H1 (cell line): ENCODE data around the gene CLEC19A. TPM values are rescaled to one million over a fixed set of nuclear protein-coding genes. Genes with fewer than 3 reads are reported as not detected.

ENCODE experiments used
- CTCF ChIA-PET: fragments of 300-600 bp; sonication (Branson Sonifier 250); formaldehyde crosslinking; loops from one replicate; lab custom pipeline; 2021; ENCODE audit not compliant: partially characterized antibody; lab: Charles Lee
- POLR2A ChIA-PET: fragments of 300-600 bp; sonication (Branson Sonifier 250); formaldehyde crosslinking; loops from one replicate; lab custom pipeline; 2021; ENCODE audit warnings: inconsistent platforms; ENCODE audit not compliant: partially characterized antibody; lab: Charles Lee
- DNase-seq, 2 experiments: peaks; one replicate each; pipeline versions ENCODE4 v3.0.0 to v3.0.0-alpha.2; 2010 to 2022; ENCODE audit warnings: low spot score in 2 of 2, low read depth in 1 of 2, mixed read lengths in 1 of 2
- FAIRE-seq: peaks from 2 replicates; lab custom pipeline; 2011; peaks lifted over from hg19 to GRCh38; lab: Jason Lieb, UNC
- H2AFZ ChIP-seq: 2 replicates; pipeline ENCODE4 v1.8.1; 2012; ENCODE audit warnings: low read length, inconsistent platforms
- H2AK5ac ChIP-seq: 2 replicates; pipeline ENCODE4 v1.6.1; 2013; ENCODE audit warnings: low read depth, low read length
- H2BK120ac ChIP-seq: replicated peaks from 2 replicates; pipeline ENCODE3; 2013; ENCODE audit warnings: low read depth, low read length, inconsistent platforms
- H2BK12ac ChIP-seq: 2 replicates; pipeline ENCODE4 v1.6.1; 2013; ENCODE audit warnings: low read depth, low read length
- H2BK15ac ChIP-seq: 2 replicates; pipeline ENCODE4 v1.6.1; 2013; ENCODE audit warnings: low read length
- H2BK20ac ChIP-seq: 2 replicates; pipeline ENCODE4 v1.6.1; 2013; ENCODE audit warnings: low read length
- H2BK5ac ChIP-seq: 2 replicates; pipeline ENCODE4 v1.6.1; 2013; ENCODE audit warnings: low read depth, low read length
- H3K14ac ChIP-seq: 2 replicates; pipeline ENCODE4 v1.6.1; 2013; ENCODE audit warnings: inconsistent platforms; ENCODE audit not compliant: insufficient read length
- H3K18ac ChIP-seq: 2 replicates; pipeline ENCODE4 v1.6.1; 2013; ENCODE audit warnings: low read length; ENCODE audit errors: extremely low read depth
- H3K23ac ChIP-seq: 2 replicates; pipeline ENCODE4 v1.6.1; 2013; ENCODE audit warnings: inconsistent platforms; ENCODE audit not compliant: insufficient read length
- H3K23me2 ChIP-seq: 2 replicates; pipeline ENCODE4 v1.6.1; 2013; ENCODE audit warnings: low read depth, low read length
- H3K27ac ChIP-seq: 2 replicates; pipeline ENCODE4 v1.6.1; 2011; ENCODE audit warnings: low read depth, low read length, inconsistent platforms
- H3K27me3 ChIP-seq, 4 experiments: replicated peaks in 1 of 4; 1 replicate in 1 of 4; 2 replicates in 3 of 4; pipeline versions ENCODE4 v1.6.1 to v1.8.1; 2011 to 2013; ENCODE audit warnings: low read length in 3 of 4, mild to moderate bottlenecking in 3 of 4, inconsistent platforms in 2 of 4, mixed read lengths in 2 of 4, moderate library complexity in 1 of 4; ENCODE audit not compliant: control insufficient read depth in 3 of 4, insufficient read depth in 3 of 4; ENCODE audit errors: extremely low read depth in 1 of 4
- H3K36me3 ChIP-seq, 4 experiments: 2 replicates each; pipeline versions ENCODE4 v1.6.1 to v1.8.1; 2011 to 2013; ENCODE audit warnings: mild to moderate bottlenecking in 4 of 4, low read length in 3 of 4, moderate library complexity in 2 of 4, control low read depth in 1 of 4, inconsistent platforms in 1 of 4; ENCODE audit not compliant: insufficient read depth in 4 of 4, control insufficient read depth in 2 of 4
- H3K4ac ChIP-seq: replicated peaks from 2 replicates; pipeline ENCODE3; 2013; ENCODE audit warnings: low read length, low read depth, mixed read lengths, inconsistent platforms; ENCODE audit not compliant: insufficient read length
- H3K4me1 ChIP-seq, 4 experiments: replicated peaks in 1 of 4; 1 replicate in 1 of 4; 2 replicates in 3 of 4; pipeline versions ENCODE4 v1.6.1 to v1.8.1; 2011 to 2013; ENCODE audit warnings: low read length in 3 of 4, inconsistent platforms in 2 of 4, mixed read lengths in 1 of 4; ENCODE audit not compliant: insufficient read depth in 4 of 4, control insufficient read depth in 3 of 4
- H3K4me2 ChIP-seq, 2 experiments: 2 replicates each; pipeline versions ENCODE4 v1.6.1 to v1.8.1; 2011 to 2013; ENCODE audit warnings: low read depth in 2 of 2, low read length in 2 of 2, control low read depth in 1 of 2, inconsistent platforms in 1 of 2, mild to moderate bottlenecking in 1 of 2; ENCODE audit not compliant: insufficient read depth in 1 of 2
- H3K4me3 ChIP-seq, 4 experiments: fragments of 200-600, 300-600 bp in 1 of 4; sonication (generic), shearing (Covaris generic), sonication (Bioruptor Twin) in 1 of 4; 2 replicates each; pipeline versions ENCODE4 v1.5.1 to v1.8.1; 2011 to 2016; ENCODE audit warnings: low read length in 4 of 4, low read depth in 3 of 4, control low read depth in 2 of 4, inconsistent platforms in 2 of 4, mild to moderate bottlenecking in 2 of 4, mixed read lengths in 1 of 4, moderate library complexity in 1 of 4; ENCODE audit not compliant: insufficient read depth in 2 of 4; ENCODE audit errors: extremely low read depth in 1 of 4
- H3K56ac ChIP-seq: replicated peaks from 2 replicates; pipeline ENCODE3; 2013; ENCODE audit warnings: low read depth, mild to moderate bottlenecking, mixed read lengths, low read length, inconsistent platforms; ENCODE audit not compliant: insufficient read length
- H3K79me1 ChIP-seq: 2 replicates; pipeline ENCODE4 v1.6.1; 2013; ENCODE audit warnings: low read depth, low read length, control low read depth
- H3K79me2 ChIP-seq, 2 experiments: 2 replicates each; pipeline versions ENCODE4 v1.6.1 to v1.8.1; 2012 to 2013; ENCODE audit warnings: low read length in 2 of 2, mild to moderate bottlenecking in 2 of 2, inconsistent platforms in 1 of 2; ENCODE audit not compliant: insufficient read depth in 2 of 2, control insufficient read depth in 1 of 2
- H3K9ac ChIP-seq, 4 experiments: replicated peaks in 1 of 4; 1 replicate in 1 of 4; 2 replicates in 3 of 4; pipeline versions ENCODE4 v1.6.1 to v1.8.1; 2011 to 2013; ENCODE audit warnings: low read depth in 3 of 4, low read length in 3 of 4, control low read depth in 2 of 4, mild to moderate bottlenecking in 2 of 4, moderate library complexity in 2 of 4, inconsistent platforms in 1 of 4; ENCODE audit errors: extremely low read depth in 1 of 4
- H3K9me3 ChIP-seq, 2 experiments: 2 replicates each; pipeline versions ENCODE4 v1.6.1 to v1.8.1; 2012 to 2013; ENCODE audit warnings: mild to moderate bottlenecking in 2 of 2, moderate library complexity in 2 of 2, control low read depth in 1 of 2, inconsistent platforms in 1 of 2, low read depth in 1 of 2, low read length in 1 of 2, mixed read lengths in 1 of 2; ENCODE audit not compliant: insufficient read depth in 2 of 2
- H4K20me1 ChIP-seq, 2 experiments: replicated peaks in 1 of 2; 2 replicates each; pipeline versions ENCODE3 to v1.8.1; 2011 to 2013; ENCODE audit warnings: inconsistent platforms in 2 of 2, low read length in 2 of 2, mild to moderate bottlenecking in 1 of 2; ENCODE audit not compliant: insufficient read depth in 2 of 2, control insufficient read depth in 1 of 2
- H4K5ac ChIP-seq: 2 replicates; pipeline ENCODE4 v1.6.1; 2013; ENCODE audit warnings: low read length, low read depth, mixed read lengths, inconsistent platforms; ENCODE audit not compliant: insufficient read length
- H4K8ac ChIP-seq: 2 replicates; pipeline ENCODE4 v1.8.0; 2013; ENCODE audit warnings: mild to moderate bottlenecking, moderate library complexity, low read length, inconsistent platforms; ENCODE audit not compliant: insufficient read depth; ENCODE audit errors: extremely low read depth
- H4K91ac ChIP-seq: replicated peaks from 2 replicates; pipeline ENCODE3; 2013; ENCODE audit warnings: low read length, mixed read lengths, inconsistent platforms; ENCODE audit not compliant: insufficient read length
- ATF2 ChIP-seq: IDR thresholded peaks from 2 replicates; pipeline ENCODE4 v1.6.1; 2012; ENCODE audit warnings: low read length, inconsistent platforms
- EZH2 ChIP-seq: fragments of 200-600 bp; sonication (generic); IDR thresholded peaks from 2 replicates; pipeline ENCODE4 v1.7.1; 2012; ENCODE audit warnings: low read depth, mild to moderate bottlenecking, moderate library complexity, low read length, inconsistent platforms; ENCODE audit not compliant: severe bottlenecking
- GABPA ChIP-seq: IDR thresholded peaks from 2 replicates; pipeline ENCODE4 v1.6.1; 2011; ENCODE audit warnings: mild to moderate bottlenecking, low read length, moderate library complexity, borderline replicate concordance; ENCODE audit not compliant: insufficient read depth
- MAX ChIP-seq: IDR thresholded peaks from 2 replicates; pipeline ENCODE4 v1.6.1; 2012; ENCODE audit warnings: inconsistent platforms
- SP1 ChIP-seq: IDR thresholded peaks from 2 replicates; pipeline ENCODE4 v1.6.1; 2011; ENCODE audit warnings: low read depth, low read length
- TEAD4 ChIP-seq: IDR thresholded peaks from 2 replicates; pipeline ENCODE4 v1.6.1; 2012; ENCODE audit warnings: low read depth, low read length, inconsistent platforms, mixed read lengths
- YY1 ChIP-seq: IDR thresholded peaks from 2 replicates; pipeline ENCODE4 v1.6.1; 2011; ENCODE audit warnings: low read depth, mild to moderate bottlenecking, low read length
- ZNF274 ChIP-seq: IDR thresholded peaks from 2 replicates; pipeline ENCODE4 v1.7.0; 2012; ENCODE audit warnings: low read length, borderline replicate concordance; ENCODE audit errors: extremely low read depth
- WGBS, 2 experiments: shearing (Covaris generic) in 1 of 2; methylation state at CpG; one replicate each; pipeline versions ENCODE4 v1.1.6 to v1.1.7; 2013 to 2015; ENCODE audit warnings: low lambda C conversion rate in 2 of 2, mixed read lengths in 2 of 2, inconsistent platforms in 1 of 2, low coverage in 1 of 2, missing lambda C conversion rate in 1 of 2; ENCODE audit not compliant: insufficient replicate concordance in 2 of 2, insufficient coverage in 1 of 2, insufficient read length in 1 of 2; ENCODE audit errors: extremely low coverage in 1 of 2, missing lambda C conversion rate in 1 of 2; 5-methylcytosine and 5-hydroxymethylcytosine counted together
- polyA plus RNA-seq, 7 experiments: library from polyadenylated mRNA; depleted of rRNA in 3 of 7; stranded (reverse) in 5 of 7; unstranded in 2 of 7; fragments of >200 nt in 5 of 7; fragments of 200-250 nt in 2 of 7; gene quantifications; 1 replicate in 5 of 7; 2 replicates in 1 of 7; 4 replicates in 1 of 7; pipeline versions ENCODE4 v1.2.1 to v1.2.3, GENCODE V29; 2011 to 2013; ENCODE audit warnings: missing spikeins in 2 of 7, mixed read lengths in 2 of 7
- total RNA-seq: library from RNA; stranded (reverse); fragmentation: NEBNext Ultra II Directional; extraction: Animal tissue kit (Norgen Biotek cat#: 25700); gene quantifications from 2 replicates; pipeline ENCODE4 v1.2.1, GENCODE V29; 2021
- TF ChIP-seq, protein P1 (sequence below): IDR thresholded peaks from 2 replicates; pipeline ENCODE4 v1.6.1; 2011; ENCODE audit warnings: low read length, improper control_type of control experiment
- TF ChIP-seq, protein P2 (sequence below): IDR thresholded peaks from 2 replicates; pipeline ENCODE4 v1.6.1; 2011; ENCODE audit warnings: low read depth, mild to moderate bottlenecking, low read length; ENCODE audit not compliant: insufficient read depth

The CLEC19A gene
- total and polyA plus RNA-seq, 2 of the 8 experiments (the other 6 are each of a cell fraction or from before 2014, with no cell fraction given) = 0.35 to 0.88 TPM

- no peak overlapping the region for H3K56ac ChIP-seq
- POLR2A ChIA-PET = no interaction called here
- H3K27me3 ChIP-seq = no peaks in the 10 kb centered on the region
- no peaks in the 10 kb centered on the region for H4K20me1 ChIP-seq
- no peak overlapping the region for H2BK12ac ChIP-seq
- H3K4me3 ChIP-seq = no peak overlapping the region
- no peak overlapping the region for H2AK5ac ChIP-seq
- H4K5ac ChIP-seq = no peak overlapping the region
- 94% methylated on average over 4 of the region's 4 CpGs; no CpG with 5 or more reads in 1 of the 2 experiments for WGBS, 2 experiments
- H3K4me2 ChIP-seq = no peak overlapping the region
- no peak for FAIRE-seq
- no peak overlapping the region for H2BK20ac ChIP-seq
- H4K8ac ChIP-seq = no peak overlapping the region
- no peaks in the 10 kb centered on the region for H3K36me3 ChIP-seq
- H3K18ac ChIP-seq = no peak overlapping the region
- H3K27ac ChIP-seq = no peak overlapping the region
- no peak overlapping the region for H3K4ac ChIP-seq
- no peak overlapping the region for H3K9ac ChIP-seq
- H3K23me2 ChIP-seq = no peaks in the 10 kb centered on the region
- H3K79me2 ChIP-seq = no peaks in the 10 kb centered on the region
- no peak overlapping the region for H2AFZ ChIP-seq
- no peak overlapping the region for H3K23ac ChIP-seq
- H2BK120ac ChIP-seq = no peak overlapping the region
- H3K9me3 ChIP-seq = peaks cover 4 to 16% of the 10 kb centered on the region in 2 experiments; a peak in 3 of 4 replicates
- no peak for DNase-seq
- H3K79me1 ChIP-seq = no peaks in the 10 kb centered on the region
- H2BK15ac ChIP-seq = no peak overlapping the region
- H3K14ac ChIP-seq = no peak overlapping the region
- no peak overlapping the region for H4K91ac ChIP-seq
- H2BK5ac ChIP-seq = no peak overlapping the region
- CTCF ChIA-PET = no interaction called here
- no peaks in the 10 kb centered on the region for H3K4me1 ChIP-seq
- no peak for TF ChIP-seq ATF2
- TF ChIP-seq ZNF274 = no peak
- TF ChIP-seq, protein P1, sequence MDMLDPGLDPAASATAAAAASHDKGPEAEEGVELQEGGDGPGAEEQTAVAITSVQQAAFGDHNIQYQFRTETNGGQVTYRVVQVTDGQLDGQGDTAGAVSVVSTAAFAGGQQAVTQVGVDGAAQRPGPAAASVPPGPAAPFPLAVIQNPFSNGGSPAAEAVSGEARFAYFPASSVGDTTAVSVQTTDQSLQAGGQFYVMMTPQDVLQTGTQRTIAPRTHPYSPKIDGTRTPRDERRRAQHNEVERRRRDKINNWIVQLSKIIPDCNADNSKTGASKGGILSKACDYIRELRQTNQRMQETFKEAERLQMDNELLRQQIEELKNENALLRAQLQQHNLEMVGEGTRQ = no peak
- TF ChIP-seq MAX = no peak
- TF ChIP-seq TEAD4 = no peak
- no peak for TF ChIP-seq EZH2
- no peak for TF ChIP-seq SP1
- no peak for TF ChIP-seq GABPA
- TF ChIP-seq, protein P2, sequence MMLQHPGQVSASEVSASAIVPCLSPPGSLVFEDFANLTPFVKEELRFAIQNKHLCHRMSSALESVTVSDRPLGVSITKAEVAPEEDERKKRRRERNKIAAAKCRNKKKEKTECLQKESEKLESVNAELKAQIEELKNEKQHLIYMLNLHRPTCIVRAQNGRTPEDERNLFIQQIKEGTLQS = no peak
- no peak for TF ChIP-seq YY1
Observed at GRCh38 chr16:19235886-19236285, 49.6 kb upstream of the CLEC19A start.
